Heart left ventricle (tissue), 16 donors: ENCODE data around the gene GRIA1. TPM values are rescaled to one million over a fixed set of nuclear protein-coding genes. Genes with fewer than 3 reads are reported as not detected.

Source experiments
- ATAC-seq, 4 donors: fragments of 200-7000 bp; cut with Tn5 transposase; one replicate each; pipeline ENCODE4 v1.9.1; 2020 to 2022; ENCODE audit warnings: moderate library complexity in 4 of 4, mild to moderate bottlenecking in 3 of 4, moderate number of reproducible peaks in 1 of 4
- DNase-seq, 5 donors: peaks; one replicate each; pipeline ENCODE4 v3.0.0-alpha.2; 2020
- H3K27ac ChIP-seq, 12 donors: fragments of 200-600 bp; sonication (generic) in 4 of 12; one replicate each; pipeline versions ENCODE4 v1.5.0 to v1.8.0; 2016 to 2022; ENCODE audit warnings: mild to moderate bottlenecking in 2 of 12
- H3K27me3 ChIP-seq, 9 donors: fragments of 200-600 bp; sonication (generic) in 2 of 9; one replicate each; pipeline versions ENCODE4 v1.5.1 to v1.8.0; 2016 to 2022; ENCODE audit warnings: mild to moderate bottlenecking in 3 of 9
- H3K36me3 ChIP-seq, 9 donors: fragments of 200-600 bp; sonication (generic) in 2 of 9; one replicate each; pipeline versions ENCODE4 v1.5.0 to v1.8.0; 2018 to 2022; ENCODE audit warnings: mild to moderate bottlenecking in 2 of 9
- H3K4me1 ChIP-seq, 12 donors: fragments of 200-600 bp; sonication (generic) in 4 of 12; one replicate each; pipeline versions ENCODE4 v1.5.0 to v1.8.0; 2016 to 2022; ENCODE audit warnings: mild to moderate bottlenecking in 3 of 12
- H3K4me3 ChIP-seq, 12 donors: fragments of 200-600 bp; sonication (generic) in 4 of 12; one replicate each; pipeline versions ENCODE4 v1.5.0 to v1.8.0; 2017 to 2022; ENCODE audit warnings: mild to moderate bottlenecking in 9 of 12, moderate library complexity in 4 of 12
- H3K9me3 ChIP-seq, 12 donors: fragments of 200-600 bp; sonication (generic) in 4 of 12; one replicate each; pipeline versions ENCODE4 v1.5.0 to v1.8.0; 2016 to 2022; ENCODE audit warnings: mild to moderate bottlenecking in 1 of 12
- POLR2A ChIP-seq, 2 donors: fragments of 450-650 bp; IDR thresholded peaks; one replicate each; pipeline ENCODE4 v1.6.1; 2017; ENCODE audit warnings: antibody characterized with exemption in 2 of 2, mild to moderate bottlenecking in 2 of 2, moderate library complexity in 2 of 2
- WGBS, 4 donors: extraction: QIAGEN DNeasy Blood & Tissue Kit in 2 of 4; methylation state at CpG; one replicate each; pipeline versions ENCODE4 v1.1.5 to v1.1.7; 2013 to 2018; 5-methylcytosine and 5-hydroxymethylcytosine counted together
- intact Hi-C, 10 donors: fragments of 100-400 bp; cut with DNase I; formaldehyde crosslinking; loops; one replicate each; pipeline versions ENCODE4 v1.11.1 to v1.14.2; 2022
- polyA plus RNA-seq, 2 donors: library from polyadenylated mRNA; stranded (reverse); fragments of 200-250 nt; gene quantifications; one replicate each; pipeline ENCODE4 v1.2.3, GENCODE V29; 2013
- total RNA-seq, 9 donors: library from RNA; depleted of rRNA in 2 of 9; stranded (reverse); fragments of >200 nt in 2 of 9; fragmentation: NEBNext Ultra II Directional in 3 of 9; extraction: Animal tissue kit (Norgen Biotek cat#: 25700) in 3 of 9; gene quantifications; one replicate each; pipeline versions ENCODE4 v1.1.0 to v1.2.4, GENCODE V29; 2016 to 2023
- TF ChIP-seq, protein P1 (sequence below), 12 donors: fragments of 200-600 bp; sonication (generic) in 4 of 12; IDR thresholded peaks; one replicate each; pipeline versions ENCODE4 v1.5.0 to v1.8.0; 2018 to 2022; ENCODE audit warnings: antibody characterized with exemption in 12 of 12, mild to moderate bottlenecking in 5 of 12
- donor health status: ischemic (EF 13 %, LVEDD 7.1; RV severe dilation, severe dysfunction).
- donor health status: healthy with polysubstance abuse.
- donor health status: DM: no; HTN: yes; CAD: no.
- donor health status: DM: no; HTN: no; CAD: no.
- donor health status: ischemic (EF 25% LVEDD 6.9; RV normal size, moderate dysfunction).
- donor health status: ischemic (EF 25% LVEDD 5.7; RV mildly dilated, moderate dysfunction).
- donor health status: healthy.
- donor health status: DM: yes; HTN: yes; CAD: no.
- donor health status: ischemic (EF 35%, LVEDD 5.7; RV mildly dilated, moderate dysfunction).
- donor health status: nonischemic (EF 11% LVEDD 7.7; RV severe dilation, severe dysfunction).
- donor health status: DM: yes; HTN: yes; CAD: no.
- donor health status: PGD.
- donor health status: ischemic (EF 29% LVEDD 5.4; RV normal size, mild dysfunction).
- donor health status: nonischemic (EF 23%, LVEDD 6.1; RV moderate dilation, normal function).

The GRIA1 gene
- total and polyA plus RNA-seq, 11 donors, result 0.07 to 1.5 (median 0.37) TPM; not detected in 3

DNA sequence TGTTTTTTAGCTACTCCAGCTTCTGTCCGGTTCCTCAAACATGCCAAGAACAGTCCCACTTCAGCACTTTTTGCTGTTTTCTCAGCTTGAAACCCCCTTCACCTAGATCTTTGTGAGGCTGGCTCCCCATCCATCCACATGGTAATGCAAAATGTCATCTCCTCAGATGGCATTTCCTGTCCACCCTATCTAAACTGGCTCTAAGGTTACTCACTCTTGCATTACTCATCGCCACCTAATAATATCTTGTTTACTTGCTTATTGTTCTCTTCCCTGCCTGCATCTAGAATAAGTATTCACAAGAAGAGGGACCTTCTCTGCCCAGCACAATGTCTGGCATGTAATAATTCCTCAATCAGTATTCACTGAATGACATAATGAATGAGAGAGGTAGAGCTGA, 328.2 kb downstream of the GRIA1 start:
- H3K9me3 ChIP-seq, result no peaks in the 10 kb centered on the region
- H3K27ac ChIP-seq, result no peak overlapping the region
- 88 to 94% (median 91%) methylated on average over 2 of the region's 2 CpGs for WGBS, 4 donors

DNA sequence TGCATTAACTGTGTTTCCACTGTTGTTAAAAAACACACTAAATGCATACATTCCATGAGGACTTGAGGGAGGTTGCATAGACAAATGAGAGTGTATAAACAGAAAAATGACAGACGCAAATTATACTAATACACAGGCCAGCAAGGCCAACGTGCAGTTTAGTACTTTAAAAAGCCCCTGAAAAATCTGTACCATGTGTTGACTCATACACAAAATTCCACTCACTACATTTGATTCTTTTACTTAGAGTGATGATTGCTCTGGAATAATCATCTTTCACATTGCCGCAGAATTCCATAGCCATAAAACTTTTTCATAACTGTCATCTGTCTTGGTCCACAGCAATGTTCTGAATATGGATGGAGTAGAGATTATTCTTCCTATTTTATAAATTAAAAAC, 332.6 kb downstream of the GRIA1 start:
- Histone ChIP-seq H3K36me3 (no peaks in the 10 kb centered on the region), H3K27me3 (peaks cover 0 to 10% (median 0%) of the 10 kb centered on the region in 9 donors), H3K4me1 (peaks cover 0 to 4% (median 0%) of the 10 kb centered on the region in 12 donors), H3K27ac (no peak overlapping the region), H3K4me3 (no peak overlapping the region), H3K9me3 (peaks cover 0 to 4% (median 0%) of the 10 kb centered on the region in 12 donors)
- intact Hi-C loops, result no loop called here
- DNase-seq (no peak), ATAC-seq (no peak)
- TF ChIP-seq, protein P1, sequence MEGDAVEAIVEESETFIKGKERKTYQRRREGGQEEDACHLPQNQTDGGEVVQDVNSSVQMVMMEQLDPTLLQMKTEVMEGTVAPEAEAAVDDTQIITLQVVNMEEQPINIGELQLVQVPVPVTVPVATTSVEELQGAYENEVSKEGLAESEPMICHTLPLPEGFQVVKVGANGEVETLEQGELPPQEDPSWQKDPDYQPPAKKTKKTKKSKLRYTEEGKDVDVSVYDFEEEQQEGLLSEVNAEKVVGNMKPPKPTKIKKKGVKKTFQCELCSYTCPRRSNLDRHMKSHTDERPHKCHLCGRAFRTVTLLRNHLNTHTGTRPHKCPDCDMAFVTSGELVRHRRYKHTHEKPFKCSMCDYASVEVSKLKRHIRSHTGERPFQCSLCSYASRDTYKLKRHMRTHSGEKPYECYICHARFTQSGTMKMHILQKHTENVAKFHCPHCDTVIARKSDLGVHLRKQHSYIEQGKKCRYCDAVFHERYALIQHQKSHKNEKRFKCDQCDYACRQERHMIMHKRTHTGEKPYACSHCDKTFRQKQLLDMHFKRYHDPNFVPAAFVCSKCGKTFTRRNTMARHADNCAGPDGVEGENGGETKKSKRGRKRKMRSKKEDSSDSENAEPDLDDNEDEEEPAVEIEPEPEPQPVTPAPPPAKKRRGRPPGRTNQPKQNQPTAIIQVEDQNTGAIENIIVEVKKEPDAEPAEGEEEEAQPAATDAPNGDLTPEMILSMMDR (IDR thresholded peaks at IDR 0.05), result no peak
- no peak for TF ChIP-seq POLR2A (IDR thresholded peaks at IDR 0.05)
- WGBS, 4 donors, result 55 to 69% (median 57%) methylated on average over 3 of the region's 3 CpGs

More for the DNA sequence above, 328.2 kb downstream of the GRIA1 start:
- intact Hi-C loops, result no loop called here
- DNase-seq (no peak), ATAC-seq (no peak)
- Histone ChIP-seq H3K4me3 (no peak overlapping the region), H3K4me1 (no peaks in the 10 kb centered on the region), H3K27me3 (no peaks in the 10 kb centered on the region), H3K36me3 (no peaks in the 10 kb centered on the region)
- TF ChIP-seq, protein P1 (IDR thresholded peaks at IDR 0.05), result no peak
- no peak for TF ChIP-seq POLR2A (IDR thresholded peaks at IDR 0.05)

DNA sequence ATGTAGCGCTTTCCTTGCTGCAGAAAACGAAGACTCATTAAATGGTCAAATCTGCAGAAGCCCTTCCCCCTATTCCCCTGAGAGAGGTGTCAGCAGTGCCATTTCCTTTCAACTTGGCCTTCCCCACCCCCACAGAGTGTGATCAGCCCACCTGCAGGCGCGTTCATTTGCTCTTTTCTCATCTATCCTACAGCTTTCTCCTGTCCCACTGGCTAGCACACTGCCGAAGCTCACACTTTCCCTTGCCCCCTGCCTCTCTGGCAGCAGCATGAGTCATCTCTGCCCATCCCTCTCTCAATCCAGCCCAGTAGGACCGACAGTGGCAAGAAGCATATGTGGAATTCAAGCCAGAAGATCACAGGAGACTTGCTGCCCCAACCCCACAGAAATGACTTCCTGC, 334.4 kb downstream of the GRIA1 start:
- no peak overlapping the region for H3K4me3 ChIP-seq
- peaks cover 0 to 6% (median 0%) of the 10 kb centered on the region in 12 donors for H3K9me3 ChIP-seq
- ATAC-seq (no peak), DNase-seq (no peak)
- no peak for TF ChIP-seq POLR2A (IDR thresholded peaks at IDR 0.05)
- TF ChIP-seq, protein P1 (IDR thresholded peaks at IDR 0.05), result no peak
- 31 to 32% (median 32%) methylated on average over 6 of the region's 6 CpGs for WGBS, 4 donors
- peaks cover 0 to 10% (median 0%) of the 10 kb centered on the region in 9 donors for H3K27me3 ChIP-seq
- H3K27ac ChIP-seq, result no peak overlapping the region
- no peaks in the 10 kb centered on the region for H3K36me3 ChIP-seq
- peaks cover 0 to 4% (median 0%) of the 10 kb centered on the region in 12 donors for H3K4me1 ChIP-seq
- intact Hi-C loops, result no loop called here

DNA sequence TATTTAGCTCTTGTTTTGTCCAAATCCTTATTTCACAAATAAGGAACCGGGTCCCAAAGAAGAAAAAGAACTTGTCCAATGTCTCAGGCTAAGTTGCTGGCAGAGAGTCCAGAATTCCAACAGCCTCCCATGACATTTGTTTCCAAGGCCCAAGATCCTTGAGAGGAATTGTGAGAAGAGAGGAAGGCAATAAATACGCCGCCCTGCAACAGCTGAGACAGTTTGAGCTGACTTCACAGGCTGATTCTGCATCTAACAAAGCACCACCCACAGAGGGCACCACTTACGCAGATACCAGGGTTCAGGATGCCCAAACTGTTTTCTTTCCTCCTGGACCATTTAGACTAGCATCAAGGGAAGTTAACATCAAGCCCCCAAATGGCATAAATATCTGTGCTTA, 336.9 kb downstream of the GRIA1 start:
- H3K4me1 ChIP-seq, result peaks cover 0 to 4% (median 0%) of the 10 kb centered on the region in 12 donors
- no peak for TF ChIP-seq POLR2A (IDR thresholded peaks at IDR 0.05)
- TF ChIP-seq, protein P1 (IDR thresholded peaks at IDR 0.05), result peak in 1 of 12 donors; percentile 21
- ATAC-seq (no peak), DNase-seq (no peak)
- peaks cover 0 to 10% (median 0%) of the 10 kb centered on the region in 9 donors for H3K27me3 ChIP-seq
- no peak overlapping the region for H3K27ac ChIP-seq
- intact Hi-C loops, result no loop called here
- H3K36me3 ChIP-seq, result no peaks in the 10 kb centered on the region
- 74 to 80% (median 79%) methylated on average over 4 of the region's 4 CpGs for WGBS, 4 donors
- peaks cover 0 to 6% (median 0%) of the 10 kb centered on the region in 12 donors for H3K9me3 ChIP-seq
- H3K4me3 ChIP-seq, result no peak overlapping the region
